HG03159 (cell line): Measurements from ENCODE around the gene CSPG4.
A peak's percentile ranks its signal among the peaks of the same experiment; 100 is the strongest.
"Not testable (repeated sequence)": the region's sequence is repeated elsewhere in the genome, so short reads cannot be mapped to it uniquely, and the experiment has no call there.

Source experiments
- ATAC-seq: cut with Tn5 transposase; IDR thresholded peaks from one replicate; pipeline ENCODE4 v1.9.1; 2021; ENCODE audit warnings: mild to moderate bottlenecking, moderate library complexity; ENCODE audit not compliant: unreplicated experiment

Gene CSPG4

DNA sequence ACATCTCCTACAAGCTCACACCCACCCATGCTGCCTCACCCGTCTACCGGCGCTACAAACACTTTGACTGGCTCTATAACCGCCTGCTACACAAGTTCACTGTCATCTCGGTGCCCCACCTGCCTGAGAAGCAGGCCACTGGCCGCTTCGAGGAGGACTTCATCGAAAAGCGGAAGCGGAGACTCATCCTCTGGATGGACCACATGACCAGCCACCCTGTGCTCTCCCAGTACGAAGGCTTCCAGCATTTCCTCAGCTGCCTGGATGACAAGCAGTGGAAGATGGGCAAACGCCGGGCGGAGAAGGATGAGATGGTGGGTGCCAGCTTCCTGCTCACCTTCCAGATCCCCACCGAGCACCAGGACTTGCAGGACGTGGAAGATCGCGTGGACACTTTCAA lies 62.8 kb downstream of the CSPG4 start:
- no peak for ATAC-seq

DNA sequence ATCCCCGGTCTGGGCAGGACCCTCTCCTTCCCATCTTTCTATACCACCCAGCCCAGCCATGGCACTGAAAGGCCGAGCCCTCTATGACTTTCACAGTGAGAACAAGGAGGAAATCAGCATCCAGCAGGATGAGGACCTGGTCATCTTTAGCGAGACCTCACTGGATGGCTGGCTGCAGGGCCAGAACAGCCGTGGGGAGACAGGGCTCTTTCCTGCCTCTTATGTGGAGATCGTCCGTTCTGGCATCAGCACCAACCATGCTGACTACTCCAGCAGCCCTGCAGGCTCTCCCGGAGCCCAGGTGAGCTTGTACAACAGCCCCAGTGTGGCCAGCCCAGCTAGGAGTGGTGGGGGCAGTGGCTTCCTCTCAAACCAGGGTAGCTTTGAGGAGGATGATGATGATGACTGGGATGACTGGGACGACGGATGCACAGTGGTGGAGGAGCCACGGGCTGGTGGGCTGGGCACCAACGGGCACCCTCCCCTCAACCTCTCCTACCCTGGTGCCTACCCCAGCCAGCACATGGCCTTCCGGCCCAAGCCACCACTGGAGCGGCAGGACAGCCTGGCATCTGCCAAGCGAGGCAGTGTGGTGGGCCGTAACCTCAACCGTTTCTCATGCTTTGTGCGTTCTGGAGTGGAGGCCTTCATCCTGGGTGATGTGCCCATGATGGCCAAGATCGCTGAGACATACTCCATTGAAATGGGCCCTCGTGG lies 63.4 kb downstream of the CSPG4 start:
- no peak for ATAC-seq

- no peak for ATAC-seq
Measured at GRCh38 chr15:75648156-75649000, 64.3 kb downstream of the CSPG4 start.

DNA sequence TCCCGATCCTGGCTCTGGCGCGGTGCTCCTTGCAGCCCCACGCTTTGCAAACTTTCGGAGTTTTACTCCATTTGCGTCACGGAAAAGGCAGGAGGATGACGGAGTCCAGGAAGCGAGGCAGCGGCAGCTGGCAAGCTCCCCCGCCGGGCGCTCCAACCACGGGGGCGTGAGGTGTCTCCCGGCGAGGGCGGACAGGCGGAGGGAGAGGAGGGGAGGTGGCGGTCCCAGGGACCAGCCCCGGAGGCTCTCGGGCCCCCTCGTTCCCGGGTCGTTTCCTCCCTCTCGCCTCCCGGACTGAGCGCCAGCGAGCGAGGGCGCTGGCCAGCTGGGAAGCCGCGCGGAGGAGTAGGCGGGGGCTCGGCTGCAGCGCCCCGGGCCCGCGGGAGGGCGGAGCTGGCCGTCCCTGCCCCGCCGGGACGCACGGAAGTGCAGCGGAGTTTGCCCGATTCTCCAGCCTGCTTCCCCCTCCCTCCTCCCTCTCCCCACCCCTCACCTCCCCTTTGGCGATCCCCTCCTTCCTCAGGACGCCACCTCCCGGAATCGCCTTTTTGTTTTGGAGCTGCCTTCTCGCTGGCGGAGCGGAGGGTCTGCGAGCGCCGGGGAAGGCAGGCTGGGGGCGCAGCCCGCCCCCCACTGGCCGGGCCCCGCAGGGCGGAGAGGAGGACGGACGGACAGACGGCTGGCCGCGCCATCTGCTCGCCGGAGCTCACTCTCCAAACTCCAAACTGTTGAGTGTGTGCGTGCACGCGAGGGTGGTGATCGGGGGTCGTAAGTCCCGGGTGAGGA lies 65.1 kb downstream of the CSPG4 start, which contains the start of gene SNX33:
SNX33 (plus strand) TSS at position 543 of the 786 bp plus-strand sequence. CDS start 1,191 bp downstream, outside the sequence.
- ATAC-seq: no peak

DNA sequence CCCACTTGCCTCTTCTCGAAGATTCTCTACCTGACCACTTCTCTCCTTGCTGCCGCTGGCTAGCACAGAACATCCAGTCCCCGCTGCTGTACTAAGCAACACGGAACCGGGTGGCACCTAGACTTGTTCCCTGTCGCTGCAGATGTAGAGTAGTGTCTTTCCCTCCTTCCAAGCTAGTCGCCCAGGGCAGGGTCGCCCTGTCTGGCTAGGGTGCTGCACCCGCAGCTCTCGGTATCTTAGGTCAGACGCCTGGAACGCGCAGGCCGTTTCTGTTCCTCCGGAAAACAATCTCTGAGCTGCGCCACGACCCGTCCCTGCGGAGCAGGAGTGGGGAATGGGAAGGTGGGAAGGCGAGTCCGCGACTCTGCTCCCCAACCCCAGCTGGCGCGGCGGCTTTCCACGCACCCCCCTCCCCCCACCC lies 65.7 kb downstream of the CSPG4 start:
- ATAC-seq: no peak

DNA sequence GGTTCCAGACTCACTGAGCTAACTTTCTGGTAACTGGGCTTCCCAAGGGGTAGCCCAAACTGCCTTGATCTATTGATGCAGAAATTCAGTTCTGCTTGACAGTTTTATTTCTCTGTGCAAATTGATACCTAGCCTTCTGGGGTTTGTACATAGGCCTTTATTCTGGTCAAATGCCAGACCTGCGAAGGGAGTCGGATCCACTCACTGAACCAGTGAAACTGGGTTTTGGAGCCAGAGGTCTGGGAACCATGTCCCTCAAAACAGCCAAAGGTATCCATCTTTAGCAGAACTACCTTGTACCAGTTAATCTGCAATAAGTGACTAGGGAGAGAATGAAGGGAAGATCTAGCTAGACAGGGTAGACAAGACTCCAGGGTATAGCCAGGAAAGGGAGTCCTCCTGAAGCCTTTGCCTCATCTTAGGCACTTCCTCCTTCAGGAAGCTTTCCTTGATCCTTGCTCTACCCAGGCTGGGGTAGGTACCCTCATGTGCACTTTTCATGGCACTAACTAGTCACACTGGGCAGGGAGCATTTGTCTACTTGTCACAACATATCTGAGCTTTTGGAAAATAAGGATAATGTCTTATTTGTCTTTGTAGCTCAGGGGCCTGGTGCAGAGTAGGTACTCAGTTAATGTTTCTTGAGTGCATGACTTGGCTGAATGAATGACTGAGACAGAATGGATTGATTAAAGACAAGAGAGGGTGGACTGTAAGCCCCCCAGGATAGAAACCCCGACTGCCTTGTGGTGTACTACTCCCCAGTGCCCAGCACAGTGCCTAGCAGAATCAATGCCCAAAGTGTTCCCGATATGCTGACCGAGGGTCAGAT lies 66.3 kb downstream of the CSPG4 start:
- ATAC-seq: no peak

DNA sequence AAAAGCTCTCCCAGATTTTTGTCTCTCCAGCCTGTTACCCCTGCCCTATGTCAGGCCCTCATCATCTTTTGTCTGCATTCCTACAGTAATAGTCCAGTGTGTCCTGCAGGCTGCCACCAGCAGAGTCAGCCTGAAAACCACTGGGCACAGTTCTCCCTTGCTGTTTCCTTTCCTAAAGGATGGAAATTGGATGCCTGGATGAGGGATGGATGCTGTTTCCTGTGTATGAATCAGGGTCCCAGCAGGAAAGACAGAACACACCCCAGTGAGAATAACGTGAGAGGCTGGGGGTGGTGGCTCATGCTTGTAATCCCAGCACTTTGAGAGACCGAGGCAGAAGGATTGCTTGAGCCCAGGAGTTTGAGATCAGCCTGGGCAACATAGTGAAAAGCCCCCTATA lies 68.3 kb downstream of the CSPG4 start:
- ATAC-seq: no peak

DNA sequence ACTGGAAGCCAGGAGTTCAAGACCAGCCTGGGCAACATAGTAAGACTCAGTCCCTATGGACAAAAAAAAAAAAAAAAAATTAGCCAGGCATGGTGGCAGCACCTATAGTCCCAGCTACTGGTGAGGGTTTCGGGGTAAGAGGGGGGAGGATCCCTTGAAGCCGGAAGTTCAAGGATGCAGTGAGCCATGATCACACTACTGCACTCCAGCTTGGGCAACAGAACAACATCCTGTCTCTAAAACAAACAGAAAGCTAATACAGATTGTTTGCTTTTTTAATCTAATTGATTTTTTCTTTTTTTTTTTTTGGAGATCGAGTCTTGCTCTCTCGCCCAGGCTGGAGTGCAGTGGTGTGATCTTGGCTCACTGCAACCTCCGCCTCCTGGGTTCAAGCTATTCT lies 71.0 kb downstream of the CSPG4 start:
- ATAC-seq: no peak

- no peak for ATAC-seq
Measured at GRCh38 chr15:75641179-75641503, 71.5 kb downstream of the CSPG4 start.

DNA sequence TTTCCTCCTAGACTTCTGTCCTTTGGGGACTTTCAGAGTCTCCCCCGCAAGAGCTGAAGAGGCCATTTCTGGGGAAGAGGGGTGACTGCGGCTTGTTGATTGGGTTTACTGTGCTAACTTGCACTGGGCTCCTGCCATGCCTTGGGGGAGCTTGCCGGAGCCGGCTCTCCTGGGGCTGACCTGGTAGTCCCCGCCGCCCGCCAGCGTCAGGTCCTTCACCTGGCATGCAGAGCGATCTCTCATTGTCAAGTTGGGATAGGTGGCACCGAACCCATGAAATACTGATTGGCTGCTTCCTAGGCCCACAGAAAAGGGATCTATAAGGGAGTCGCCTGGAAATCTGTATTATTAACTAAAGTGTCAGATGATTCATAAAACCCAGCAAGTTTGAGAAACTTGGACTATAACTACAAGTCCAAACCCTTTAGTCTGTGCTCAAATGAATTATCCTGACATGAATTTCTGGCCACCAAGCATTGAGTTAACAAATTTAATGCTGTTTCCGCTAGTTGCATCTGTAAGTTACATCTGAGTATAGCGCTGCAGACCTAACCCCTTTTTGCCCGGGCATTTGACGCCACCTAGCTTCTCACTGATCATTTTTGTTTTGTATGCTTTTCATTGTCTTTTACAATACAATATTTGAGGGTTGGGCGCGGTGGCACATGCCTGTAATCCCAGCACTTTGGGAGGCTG lies 72.0 kb downstream of the CSPG4 start:
- peak; percentile 32 for ATAC-seq

- ATAC-seq: peak; percentile 91
Measured at GRCh38 chr15:75639709-75640482, 72.8 kb downstream of the CSPG4 start, which contains the start of gene IMP3. TSS of gene IMP3 (minus strand) at chr15:75640224. CDS start at chr15:75640168, 56 bp downstream.

GRCh38 chr15:75639191-75639708 lies 73.4 kb downstream of the CSPG4 start:
- ATAC-seq: no peak

DNA sequence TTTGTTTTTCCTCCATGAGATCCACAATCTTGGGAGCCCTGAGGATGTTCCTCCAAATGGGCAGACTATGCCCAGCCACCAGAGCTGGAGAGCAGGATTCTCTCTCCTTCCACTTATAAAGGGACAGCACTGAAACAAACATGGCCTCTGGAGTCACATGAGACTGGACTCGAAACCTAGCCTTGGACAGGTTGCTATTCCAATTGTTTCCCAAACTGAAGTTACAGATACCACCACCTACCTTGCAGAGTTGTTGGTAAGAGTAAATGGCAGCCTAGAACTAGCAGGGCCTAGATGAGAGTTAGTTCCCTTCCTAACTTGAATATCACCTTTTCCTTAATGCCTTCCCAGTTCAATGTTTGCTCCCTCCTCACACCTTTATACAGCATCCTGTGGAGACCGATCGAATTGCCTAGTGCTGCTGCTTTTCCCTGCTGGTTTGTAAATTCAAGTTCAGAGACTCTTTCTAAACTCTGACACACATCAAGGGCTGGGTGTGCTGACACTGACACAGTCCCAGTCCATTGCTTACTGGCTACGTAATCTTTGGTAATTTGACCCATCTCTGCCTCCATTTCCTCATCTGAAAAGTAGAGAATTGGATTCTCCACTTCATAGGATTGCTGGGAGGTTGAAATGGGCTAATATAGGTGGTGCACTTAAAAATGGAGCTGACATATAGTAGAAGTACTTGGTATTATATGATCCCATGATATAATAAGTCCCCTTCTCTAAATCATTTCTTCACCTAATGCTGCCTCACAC lies 75.2 kb downstream of the CSPG4 start:
- no peak for ATAC-seq

DNA sequence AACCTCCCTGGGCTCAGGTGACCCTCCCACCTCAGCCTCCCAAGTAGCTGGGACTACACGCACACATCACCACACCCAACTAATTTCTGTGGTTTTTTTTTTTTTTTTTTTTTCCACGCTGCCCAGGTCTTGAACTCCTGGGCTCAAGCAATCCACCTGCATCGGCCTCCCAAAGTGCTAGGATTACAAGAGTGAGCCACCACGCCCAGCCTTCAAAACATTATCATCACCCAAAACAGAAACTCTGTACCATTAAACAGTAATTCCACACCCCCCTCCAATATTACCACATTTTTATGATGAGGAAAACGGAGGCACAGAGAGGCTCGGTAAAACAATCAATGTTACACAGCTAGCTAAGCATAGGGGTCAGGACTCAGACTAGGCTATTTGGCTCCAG lies 76.6 kb downstream of the CSPG4 start:
- no peak for ATAC-seq

DNA sequence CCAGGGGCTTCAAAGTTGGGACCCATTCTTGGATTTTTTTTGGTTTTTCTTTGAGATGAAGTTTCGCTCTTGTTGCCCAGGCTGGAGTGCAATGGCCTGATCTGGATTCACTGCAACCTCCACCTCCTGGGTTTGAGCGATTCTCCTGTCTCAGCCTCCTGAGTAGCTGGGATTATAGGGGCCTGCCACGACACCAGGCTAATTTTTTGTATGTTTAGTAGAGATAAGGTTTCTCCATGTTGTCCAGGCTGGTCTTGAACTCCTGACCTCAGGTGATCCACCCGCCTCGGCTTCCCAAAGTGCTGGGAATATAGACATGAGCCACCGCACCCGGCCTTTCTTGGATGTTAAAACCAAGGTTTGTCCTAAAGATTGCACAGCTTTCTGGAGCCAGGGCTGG lies 78.7 kb downstream of the CSPG4 start:
- ATAC-seq: not testable (repeated sequence)

DNA sequence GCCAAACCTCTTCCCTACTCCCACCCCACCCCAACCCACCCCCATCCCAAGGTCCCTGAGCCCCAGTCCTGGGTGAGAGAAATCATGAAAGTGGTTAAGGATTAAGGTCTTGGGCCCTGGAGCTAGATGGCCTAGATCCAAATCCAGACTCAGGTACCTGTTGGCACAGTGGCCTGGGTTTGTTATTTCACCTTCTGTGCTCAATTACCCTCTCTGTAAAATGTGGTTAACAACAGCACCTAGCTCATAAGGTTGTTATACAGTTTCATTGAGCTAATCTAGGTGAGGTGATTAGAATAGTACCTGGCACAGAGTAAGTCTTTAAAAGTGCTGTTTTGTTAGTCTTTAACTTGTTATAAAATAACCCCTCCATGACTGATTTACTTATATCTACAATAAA lies 80.7 kb downstream of the CSPG4 start:
- ATAC-seq: no peak

DNA sequence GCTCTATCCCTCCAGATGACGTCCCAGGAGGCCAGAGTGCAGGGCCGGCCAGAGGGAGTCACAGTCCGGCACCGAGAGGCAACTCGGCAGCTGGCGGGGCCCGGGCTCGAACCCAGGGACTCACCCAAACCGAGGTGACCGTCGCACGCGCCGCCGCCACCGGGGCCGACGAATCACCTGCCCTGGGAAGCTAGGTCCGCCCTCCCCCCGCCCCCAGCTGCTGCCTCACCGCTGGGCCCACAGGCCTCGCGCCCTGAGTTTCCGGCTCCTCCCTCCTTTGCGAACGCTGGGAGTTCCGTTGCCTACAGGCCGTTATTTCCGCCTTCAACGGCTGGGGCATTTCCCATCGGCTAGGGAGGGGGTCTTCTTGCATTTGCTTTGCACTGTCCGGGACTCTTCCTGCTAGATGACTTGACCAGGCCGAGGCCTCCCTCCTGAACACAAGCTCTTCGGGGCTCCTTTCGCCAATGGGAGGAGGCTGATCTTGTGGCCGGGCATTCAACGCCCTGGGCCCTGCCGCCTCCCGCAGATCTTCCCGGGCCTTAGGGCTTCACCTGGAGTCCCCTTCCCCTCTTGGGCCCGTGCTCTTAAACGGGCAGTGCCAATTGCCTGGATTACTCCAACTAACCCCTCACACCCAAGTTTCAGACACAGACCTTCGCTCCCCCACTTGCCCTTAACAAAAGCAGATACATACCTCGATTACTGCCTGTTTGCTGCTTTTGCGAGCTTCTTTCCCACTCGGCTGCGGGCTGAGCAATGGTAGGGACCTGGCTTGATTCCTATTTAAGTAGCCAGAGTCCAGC lies 86.9 kb downstream of the CSPG4 start, which contains the start of gene SNUPN:
SNUPN (minus strand) TSS at position 184 of the 806 bp plus-strand sequence. CDS start 4,674 bp downstream, outside the sequence.
- peak; percentile 78 for ATAC-seq
